Osteoblast (primary cell): ENCODE results near the gene LPXN. TPM values are rescaled to one million over a fixed set of nuclear protein-coding genes. Genes with fewer than 3 reads are reported as not detected.
A peak's percentile ranks its signal among the peaks of the same experiment; 100 is the strongest.
"Not testable (repeated sequence)": the region's sequence is repeated elsewhere in the genome, so short reads cannot be mapped to it uniquely, and the experiment has no call there.

Source experiments
- DNase-seq: peaks from one replicate; pipeline ENCODE4 v3.0.0; 2011; ENCODE audit warnings: low spot score, mixed read lengths; ENCODE audit not compliant: insufficient read length; ENCODE audit errors: missing footprints
- H2AFZ ChIP-seq: 2 replicates; pipeline ENCODE4 v1.6.0; 2011; ENCODE audit warnings: mild to moderate bottlenecking, low read length
- H3K27ac ChIP-seq: 2 replicates; pipeline ENCODE4 v1.5.1; 2011; ENCODE audit warnings: mild to moderate bottlenecking, low read depth, low read length, moderate library complexity
- H3K27me3 ChIP-seq: 2 replicates; pipeline ENCODE4 v1.6.0; 2012; ENCODE audit warnings: mild to moderate bottlenecking, control low read depth, inconsistent platforms, low read length, moderate library complexity; ENCODE audit not compliant: insufficient read depth
- H3K36me3 ChIP-seq: 2 replicates; pipeline ENCODE4 v1.5.1; 2011; ENCODE audit warnings: mild to moderate bottlenecking, low read length, control low read depth, moderate library complexity; ENCODE audit not compliant: insufficient read depth
- H3K4me1 ChIP-seq: 2 replicates; pipeline ENCODE4 v1.5.1; 2011; ENCODE audit warnings: mild to moderate bottlenecking, low read length, control low read depth, moderate library complexity; ENCODE audit not compliant: insufficient read depth
- H3K4me2 ChIP-seq: 2 replicates; pipeline ENCODE4 v1.6.0; 2011; ENCODE audit warnings: mild to moderate bottlenecking, low read length; ENCODE audit not compliant: insufficient read depth
- H3K4me3 ChIP-seq: fragments of 200-600 bp; sonication (generic); 3 replicates; pipeline ENCODE4 v1.5.1; 2012; ENCODE audit warnings: mild to moderate bottlenecking, low read length, inconsistent platforms; ENCODE audit not compliant: insufficient read depth
- H3K79me2 ChIP-seq: 2 replicates; pipeline ENCODE4 v1.6.0; 2012; ENCODE audit warnings: mild to moderate bottlenecking, low read length, control low read depth, inconsistent platforms; ENCODE audit not compliant: insufficient read depth
- H3K9me3 ChIP-seq: 2 replicates; pipeline ENCODE4 v1.5.1; 2011; ENCODE audit warnings: low read depth, low read length, control low read depth
- H4K20me1 ChIP-seq: 2 replicates; pipeline ENCODE4 v1.6.0; 2012; ENCODE audit warnings: mild to moderate bottlenecking, low read length, control low read depth; ENCODE audit not compliant: insufficient read depth
- CTCF ChIP-seq: IDR thresholded peaks from 2 replicates; pipeline ENCODE4 v1.5.1; 2011; ENCODE audit warnings: mild to moderate bottlenecking, low read depth, low read length, moderate library complexity; ENCODE audit errors: extremely low read depth
- total RNA-seq: library from RNA; depleted of rRNA; stranded (reverse); fragments of >200 nt; gene quantifications from 2 replicates; pipeline ENCODE4 v1.2.3, GENCODE V29; 2012

The LPXN gene
- total RNA-seq, 1 donor: 14.5 TPM

GRCh38 chr11:58573451-58574104, 2.1 kb downstream of the LPXN start:
- DNase-seq: peak; percentile 62
- peak overlapping the region; percentile 100 for H3K27ac ChIP-seq
- H3K79me2 ChIP-seq: peaks cover 29% of the 10 kb centered on the region
- peaks cover 4% of the 10 kb centered on the region for H3K36me3 ChIP-seq
- H3K4me2 ChIP-seq: peak overlapping the region; percentile 81
- H3K4me3 ChIP-seq: peak overlapping the region; percentile 46
- H4K20me1 ChIP-seq: no peaks in the 10 kb centered on the region
- H3K4me1 ChIP-seq: peaks cover 44% of the 10 kb centered on the region
- no peaks in the 10 kb centered on the region for H3K9me3 ChIP-seq
- H3K27me3 ChIP-seq: no peaks in the 10 kb centered on the region
- peak overlapping the region; percentile 23 for H2AFZ ChIP-seq
- no peak for TF ChIP-seq CTCF

GRCh38 chr11:58572906-58573305, 2.8 kb downstream of the LPXN start:
- Histone ChIP-seq H3K79me2 (peaks cover 32% of the 10 kb centered on the region), H3K4me2 (peak overlapping the region; percentile 81)

GRCh38 chr11:58567889-58568512, 7.7 kb downstream of the LPXN start:
- Histone ChIP-seq H2AFZ (peak overlapping the region; percentile 25), H3K27ac (no peak overlapping the region), H3K4me1 (peaks cover 4% of the 10 kb centered on the region), H3K27me3 (no peaks in the 10 kb centered on the region), H3K79me2 (peaks cover 48% of the 10 kb centered on the region), H3K36me3 (peaks cover 4% of the 10 kb centered on the region), H3K9me3 (no peaks in the 10 kb centered on the region), H4K20me1 (no peaks in the 10 kb centered on the region), H3K4me2 (no peak overlapping the region), H3K4me3 (no peak overlapping the region)
- no peak for DNase-seq
- peak; percentile 84 for TF ChIP-seq CTCF

More at GRCh38 chr11:58572906-58573305, 2.8 kb downstream of the LPXN start:
- not testable (repeated sequence) for DNase-seq, H3K9me3 ChIP-seq, H3K4me3 ChIP-seq, H4K20me1 ChIP-seq, H2AFZ ChIP-seq, H3K27me3 ChIP-seq, H3K36me3 ChIP-seq
- Histone ChIP-seq H3K27ac (peak overlapping the region; percentile 100), H3K4me1 (peaks cover 44% of the 10 kb centered on the region)

GRCh38 chr11:58564231-58564630, 11.4 kb downstream of the LPXN start:
- H2AFZ ChIP-seq: no peak overlapping the region
- TF ChIP-seq CTCF: no peak
- peaks cover 16% of the 10 kb centered on the region for H3K4me1 ChIP-seq
- H3K4me2 ChIP-seq: no peak overlapping the region
- H3K36me3 ChIP-seq: peaks cover 4% of the 10 kb centered on the region
- no peaks in the 10 kb centered on the region for H4K20me1 ChIP-seq
- peak overlapping the region; percentile 86 for H3K27ac ChIP-seq
- H3K4me3 ChIP-seq: no peak overlapping the region
- peaks cover 45% of the 10 kb centered on the region for H3K79me2 ChIP-seq
- H3K9me3 ChIP-seq: no peaks in the 10 kb centered on the region
- H3K27me3 ChIP-seq: no peaks in the 10 kb centered on the region
- no peak for DNase-seq
